Mammary epithelial cell (primary cell): ENCODE results near the gene OR2AE1.

Experiments
- EZH2 ChIP-seq: IDR thresholded peaks from 2 replicates; pipeline ENCODE4 v1.6.1; 2012; ENCODE audit warnings: low read length, inconsistent platforms, borderline replicate concordance
- TF ChIP-seq, protein P1 (sequence below), 2 donors: IDR thresholded peaks in 1 of 2; conservative IDR thresholded peaks in 1 of 2; 2 replicates each; pipeline ENCODE4 v1.5.1; 2011 to 2012; ENCODE audit warnings: inconsistent platforms in 2 of 2, low read length in 2 of 2, mild to moderate bottlenecking in 2 of 2, control low read depth in 1 of 2, low read depth in 1 of 2; ENCODE audit not compliant: insufficient read depth in 1 of 2; ENCODE audit errors: extremely low read depth in 1 of 2

DNA sequence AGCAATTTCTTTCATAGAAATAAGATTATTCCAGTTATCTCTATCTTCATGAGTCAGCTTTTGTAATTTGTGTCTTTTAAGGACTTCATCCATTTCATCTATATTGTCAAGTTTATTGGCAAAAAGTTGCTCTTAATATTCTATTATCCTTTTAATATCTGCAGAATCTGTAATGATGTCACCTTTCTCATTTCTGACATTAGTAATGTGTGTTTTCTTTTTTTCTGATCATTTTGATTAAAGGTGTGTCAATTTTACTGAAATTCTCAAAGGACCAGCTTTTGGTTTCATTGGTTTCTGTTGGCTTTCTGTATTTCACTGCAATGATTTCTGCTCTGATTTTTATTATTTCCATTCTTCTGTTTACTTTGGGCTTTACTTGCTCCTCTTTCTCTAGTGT, 17.9 kb upstream of the OR2AE1 start:
- no peak for TF ChIP-seq EZH2
- TF ChIP-seq, protein P1, sequence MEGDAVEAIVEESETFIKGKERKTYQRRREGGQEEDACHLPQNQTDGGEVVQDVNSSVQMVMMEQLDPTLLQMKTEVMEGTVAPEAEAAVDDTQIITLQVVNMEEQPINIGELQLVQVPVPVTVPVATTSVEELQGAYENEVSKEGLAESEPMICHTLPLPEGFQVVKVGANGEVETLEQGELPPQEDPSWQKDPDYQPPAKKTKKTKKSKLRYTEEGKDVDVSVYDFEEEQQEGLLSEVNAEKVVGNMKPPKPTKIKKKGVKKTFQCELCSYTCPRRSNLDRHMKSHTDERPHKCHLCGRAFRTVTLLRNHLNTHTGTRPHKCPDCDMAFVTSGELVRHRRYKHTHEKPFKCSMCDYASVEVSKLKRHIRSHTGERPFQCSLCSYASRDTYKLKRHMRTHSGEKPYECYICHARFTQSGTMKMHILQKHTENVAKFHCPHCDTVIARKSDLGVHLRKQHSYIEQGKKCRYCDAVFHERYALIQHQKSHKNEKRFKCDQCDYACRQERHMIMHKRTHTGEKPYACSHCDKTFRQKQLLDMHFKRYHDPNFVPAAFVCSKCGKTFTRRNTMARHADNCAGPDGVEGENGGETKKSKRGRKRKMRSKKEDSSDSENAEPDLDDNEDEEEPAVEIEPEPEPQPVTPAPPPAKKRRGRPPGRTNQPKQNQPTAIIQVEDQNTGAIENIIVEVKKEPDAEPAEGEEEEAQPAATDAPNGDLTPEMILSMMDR (conservative IDR thresholded peaks at IDR 0.05 in 1 of 2, IDR thresholded peaks at IDR 0.05 in 1 of 2; ENCODE audit: extremely low read depth in 1 of 2, insufficient read depth in 1 of 2, low read depth in 1 of 2, low read length in 2 of 2): no peak
